Cardiac atrium fibroblast (primary cell): ENCODE data around the gene NSDHL. TPM values are rescaled to one million over a fixed set of nuclear protein-coding genes. Genes with fewer than 3 reads are reported as not detected.

Experiments
- total RNA-seq: library from RNA; depleted of rRNA; stranded (reverse); fragments of >200 nt; gene quantifications from 2 replicates; pipeline ENCODE4 v1.2.3, GENCODE V29; 2015

The NSDHL gene
- 19.7 and 25.8 TPM in 2 replicates for total RNA-seq

GRCh38 chrX:152830312-152831305, at the start of gene NSDHL, which contains the start of gene CETN2:
NSDHL (plus strand) TSS chrX:152831063; CDS start chrX:152846325, 15,262 bp downstream.
CETN2 (minus strand) TSS chrX:152830757; CDS start chrX:152830710, 47 bp downstream.

GRCh38 chrX:152897222-152898131, 66.6 kb downstream of the NSDHL start, which contains the start of gene ZNF185:
ZNF185 (plus strand) TSS chrX:152898067; CDS start chrX:152914490, 16,423 bp downstream.

Other genes with a start within 250 kb of the NSDHL start
- not detected in 2 replicates for gene GABRQ, start 193.2 kb upstream of the NSDHL start, total RNA-seq
- not detected in 2 replicates for gene MAGEA3, start 132.3 kb upstream of the NSDHL start, total RNA-seq
- not detected in 2 replicates for gene CSAG2, start 121.8 kb upstream of the NSDHL start, total RNA-seq
- gene MAGEA2B, start 116.4 kb upstream of the NSDHL start, total RNA-seq, result not detected in 2 replicates
- gene CSAG1, start 97.3 kb upstream of the NSDHL start, total RNA-seq, result not detected in 2 replicates
- not detected in 2 replicates for gene MAGEA12, start 97.3 kb upstream of the NSDHL start, total RNA-seq
- gene MAGEA2, start 77.2 kb upstream of the NSDHL start, total RNA-seq, result not detected in 2 replicates
- gene CSAG3, start 71.8 kb upstream of the NSDHL start, total RNA-seq, result not detected in 2 replicates
- not detected in 2 replicates for gene MAGEA6, start 61.4 kb upstream of the NSDHL start, total RNA-seq
- 31.8 and 38.8 TPM in 2 replicates for gene CETN2, start 306 bp upstream of the NSDHL start, total RNA-seq
- 1.6 and 2.9 TPM in 2 replicates for gene ZNF185, start 67.0 kb downstream of the NSDHL start, total RNA-seq
- gene PNMA5, start 163.1 kb downstream of the NSDHL start, total RNA-seq, result not detected in 2 replicates
- gene PNMA3, start 225.4 kb downstream of the NSDHL start, total RNA-seq, result 0.32 TPM in 1 of 2 replicates, not detected in the other
- gene PNMA6A, start 241.4 kb downstream of the NSDHL start, total RNA-seq, result 0.16 and 0.54 TPM in 2 replicates